HepG2 (cell line): ENCODE data around the gene ITIH3. TPM values are rescaled to one million over a fixed set of nuclear protein-coding genes. Genes with fewer than 3 reads are reported as not detected.
A peak's percentile ranks its signal among the peaks of the same experiment; 100 is the strongest.

ENCODE experiments used
- BCL6 ChIP-seq: IDR thresholded peaks from 2 replicates; pipeline ENCODE4 v1.6.1; 2016; ENCODE audit warnings: missing genetic modification reagents, missing compliant biosample characterization
- CREBL2 ChIP-seq: sonication (generic); formaldehyde crosslinking; IDR thresholded peaks from 2 replicates; pipeline ENCODE4 v1.8.1; 2023; ENCODE audit warnings: missing genetic modification reagents, mild to moderate bottlenecking, borderline replicate concordance
- DPF2 ChIP-seq: sonication (generic); formaldehyde crosslinking; IDR thresholded peaks from 2 replicates; pipeline ENCODE4 v1.4.0; 2020; ENCODE audit warnings: mild to moderate bottlenecking, low read depth, missing genetic modification reagents, borderline replicate concordance
- ELF3 ChIP-seq: IDR thresholded peaks from 2 replicates; pipeline ENCODE4 v1.6.1; 2016; ENCODE audit warnings: missing genetic modification reagents, missing compliant biosample characterization
- KLF11 ChIP-seq: IDR thresholded peaks from 2 replicates; pipeline ENCODE4 v1.6.1; 2016; ENCODE audit warnings: missing compliant biosample characterization
- LCORL ChIP-seq, 2 experiments: fragments of 450-650 bp in 1 of 2; sonication (generic) in 1 of 2; formaldehyde crosslinking in 1 of 2; IDR thresholded peaks; 2 replicates each; pipeline versions ENCODE4 v1.5.0 to v1.6.1; 2017 to 2020; ENCODE audit warnings: antibody characterized with exemption in 1 of 2, missing genetic modification reagents in 1 of 2
- MIER3 ChIP-seq: IDR thresholded peaks from 2 replicates; pipeline ENCODE4 v1.6.1; 2016; ENCODE audit warnings: missing compliant biosample characterization, borderline replicate concordance
- MIXL1 ChIP-seq: IDR thresholded peaks from 2 replicates; pipeline ENCODE4 v1.6.1; 2016
- NAIF1 ChIP-seq: sonication (generic); formaldehyde crosslinking; IDR thresholded peaks from 2 replicates; pipeline ENCODE4 v1.5.0; 2020; ENCODE audit warnings: mild to moderate bottlenecking, missing genetic modification reagents, borderline replicate concordance
- RXRA ChIP-seq: sonication (generic); formaldehyde crosslinking; IDR thresholded peaks from 2 replicates; pipeline ENCODE4 v1.5.1; 2020; ENCODE audit warnings: missing genetic modification reagents
- SAP130 ChIP-seq: IDR thresholded peaks from 2 replicates; pipeline ENCODE4 v1.6.1; 2016; ENCODE audit warnings: low read depth
- SMARCE1 ChIP-seq: fragments of 450-650 bp; IDR thresholded peaks from 2 replicates; pipeline ENCODE4 v1.6.1; 2017; ENCODE audit warnings: borderline replicate concordance
- TSC22D2 ChIP-seq: sonication (generic); formaldehyde crosslinking; IDR thresholded peaks from 2 replicates; pipeline ENCODE4 v1.5.1; 2020; ENCODE audit warnings: missing genetic modification reagents, mild to moderate bottlenecking, borderline replicate concordance
- ZNF431 ChIP-seq: sonication (generic); formaldehyde crosslinking; IDR thresholded peaks from 2 replicates; pipeline ENCODE4 v1.9.0; 2022; ENCODE audit warnings: missing genetic modification reagents, low read depth, mild to moderate bottlenecking, borderline replicate concordance
- ZNF781 ChIP-seq: sonication (generic); formaldehyde crosslinking; IDR thresholded peaks from 2 replicates; pipeline ENCODE4 v1.5.1; 2020; ENCODE audit warnings: borderline replicate concordance, mild to moderate bottlenecking, missing genetic modification reagents; ENCODE audit errors: not compliant biosample characterization
- ZNF792 ChIP-seq: IDR thresholded peaks from 2 replicates; pipeline ENCODE4 v1.6.1; 2016
- polyA plus RNA-seq, 8 experiments: library from polyadenylated mRNA; depleted of rRNA in 3 of 8; stranded (reverse) in 7 of 8; unstranded in 1 of 8; fragments of >200 nt; fragmentation: Illumina TruSeq in 4 of 8; extraction: Trizol in 4 of 8; gene quantifications; 2 replicates each; pipeline versions ENCODE4 v1.2.1 to v1.2.3, GENCODE V29; 2011 to 2016; ENCODE audit warnings: low read depth in 4 of 8, missing spikeins in 1 of 8, mixed read lengths in 1 of 8; ENCODE audit not compliant: insufficient read depth in 1 of 8
- total RNA-seq, 5 experiments: library from RNA; depleted of rRNA; stranded (reverse); fragments of >200 nt; fragmentation: Illumina TruSeq; extraction: Trizol; gene quantifications; 2 replicates each; pipeline ENCODE4 v1.2.3, GENCODE V29; 2016; ENCODE audit warnings: low read depth in 1 of 5

ITIH3 gene
- total and polyA plus RNA-seq, 2 of the 13 experiments (the other 11 are each of a cell fraction or from before 2014, with no cell fraction given): 105 to 632 TPM

DNA sequence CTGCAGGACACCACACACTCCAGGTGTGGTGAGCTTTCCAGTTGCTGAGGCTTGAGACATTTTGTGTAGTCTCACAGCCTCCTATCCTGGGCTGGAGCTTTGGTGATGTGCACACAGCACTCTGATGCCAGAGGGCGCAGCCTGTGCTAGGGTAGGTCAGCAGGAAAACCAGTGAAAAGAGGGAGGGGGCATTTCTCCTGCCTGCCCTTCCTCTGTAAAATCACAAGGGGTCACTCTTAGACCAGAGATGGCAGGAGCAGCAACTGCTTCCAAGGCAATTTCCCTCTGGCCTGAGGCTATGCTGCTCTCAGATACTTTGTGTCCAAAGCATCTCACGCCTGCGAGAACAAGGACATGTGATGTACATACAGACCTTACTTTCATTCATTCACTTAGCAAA lies 56.8 kb downstream of the ITIH3 start (continued):
- TF ChIP-seq TSC22D2 (CRISPR knock-in tag): 0 out of 2 replicates have a peak, but pooled peaks have one; percentile 52
- TF ChIP-seq MIER3: 0 out of 2 replicates have a peak, but pooled peaks have one; percentile 53
- TF ChIP-seq RXRA (CRISPR knock-in tag): 0 out of 2 replicates have a peak, but pooled peaks have one; percentile 35
- TF ChIP-seq SAP130 (CRISPR knock-in tag): 0 out of 2 replicates have a peak, but pooled peaks have one; percentile 17
- TF ChIP-seq KLF11 (CRISPR knock-in tag): no peak
- TF ChIP-seq ZNF792 (CRISPR knock-in tag): no peak
- TF ChIP-seq ELF3 (CRISPR knock-in tag): peak; percentile 40; the same call in 1 of the 2 replicates
- no peak for TF ChIP-seq SMARCE1
- TF ChIP-seq DPF2 (CRISPR knock-in tag): no peak
- 0 out of 2 replicates have a peak, but pooled peaks have one; percentile 30 for TF ChIP-seq BCL6 (CRISPR knock-in tag)
- no peak for TF ChIP-seq NAIF1 (CRISPR knock-in tag)
- no peak for TF ChIP-seq CREBL2 (CRISPR knock-in tag)
- TF ChIP-seq ZNF781 (CRISPR knock-in tag): no peak
- TF ChIP-seq LCORL (IDR thresholded peaks at IDR 0.05): no peak
- no peak for TF ChIP-seq LCORL (CRISPR knock-in tag; IDR thresholded peaks at IDR 0.05)
- TF ChIP-seq MIXL1 (CRISPR knock-in tag): peak; percentile 66; the same call in 1 of the 2 replicates
- no peak for TF ChIP-seq ZNF431 (CRISPR knock-in tag)
- TF ChIP-seq, all 625 proteins: peak for 42
